GM19397 (cell line): ENCODE measurements around the gene TTC28.

Experiments
- ATAC-seq: cut with Tn5 transposase; IDR thresholded peaks from one replicate; pipeline ENCODE4 v1.9.1; 2021; ENCODE audit warnings: mild to moderate bottlenecking, moderate library complexity; ENCODE audit not compliant: unreplicated experiment

The TTC28 gene

GRCh38 chr22:27999876-28000275, 679.8 kb downstream of the TTC28 start:
- no peak for ATAC-seq

- no peak for ATAC-seq
These were observed 680.9 kb downstream of the TTC28 start for GRCh38 chr22:27998511-27999410.

GRCh38 chr22:27997538-27997937, 682.1 kb downstream of the TTC28 start:
- ATAC-seq = no peak

GRCh38 chr22:27996981-27997380, 682.7 kb downstream of the TTC28 start:
- ATAC-seq = no peak

GRCh38 chr22:27996529-27996925, 683.1 kb downstream of the TTC28 start:
- no peak for ATAC-seq

GRCh38 chr22:27995801-27996528, 683.7 kb downstream of the TTC28 start:
- ATAC-seq = no peak

- ATAC-seq = no peak
These were observed 684.9 kb downstream of the TTC28 start for GRCh38 chr22:27994481-27995331.

- ATAC-seq = no peak
These were observed 685.8 kb downstream of the TTC28 start for GRCh38 chr22:27993774-27994350.

GRCh38 chr22:27993201-27993635, 686.4 kb downstream of the TTC28 start:
- no peak for ATAC-seq

- no peak for ATAC-seq
These were observed 687.1 kb downstream of the TTC28 start for GRCh38 chr22:27992294-27993165.

GRCh38 chr22:27991586-27992293, 687.9 kb downstream of the TTC28 start:
- ATAC-seq = no peak

GRCh38 chr22:27990879-27991278, 688.8 kb downstream of the TTC28 start:
- no peak for ATAC-seq

GRCh38 chr22:27990451-27990840, 689.2 kb downstream of the TTC28 start:
- ATAC-seq = no peak

- ATAC-seq = no peak
These were observed 689.7 kb downstream of the TTC28 start for GRCh38 chr22:27989758-27990450.

GRCh38 chr22:27988704-27989103, 690.9 kb downstream of the TTC28 start:
- no peak for ATAC-seq

- no peak for ATAC-seq
These were observed 692.1 kb downstream of the TTC28 start for GRCh38 chr22:27987557-27987956.

- ATAC-seq = no peak
These were observed 692.7 kb downstream of the TTC28 start for GRCh38 chr22:27986937-27987336.

- no peak for ATAC-seq
These were observed 693.2 kb downstream of the TTC28 start for GRCh38 chr22:27986459-27986858.
